ENCODE measurements around the gene SCN4B. TPM values are rescaled to one million over a fixed set of nuclear protein-coding genes. Genes with fewer than 3 reads are reported as not detected.

SCN4B gene
- total RNA-seq, 1 donor from 2014 or later: 1.9 TPM

- TF ChIP-seq CTCF (IDR thresholded peaks at IDR 0.05; ENCODE audit: unreplicated experiment): no peak
- Mint-ChIP-seq H3K4me1 (peaks cover 6% of the 10 kb centered on the region), H3K27ac (no peak overlapping the region), H3K27me3 (ENCODE audit: low read depth) (peaks cover 91% of the 10 kb centered on the region), H3K36me3 (no peaks in the 10 kb centered on the region), H3K9me3 (no peaks in the 10 kb centered on the region), H3K4me3 (no peak overlapping the region)
- no peak for DNase-seq (ENCODE audit: low spot score in 2 of 2, unreplicated experiment in 2 of 2)
Measured at GRCh38 chr11:118142809-118143208, 9.8 kb downstream of the SCN4B start.

GRCh38 chr11:118142081-118142480, 10.5 kb downstream of the SCN4B start:
- H3K27me3 Mint-ChIP-seq (ENCODE audit: low read depth): peaks cover 91% of the 10 kb centered on the region
- H3K4me3 Mint-ChIP-seq: no peak overlapping the region
- H3K4me1 Mint-ChIP-seq: no peaks in the 10 kb centered on the region
- no peak for TF ChIP-seq CTCF (IDR thresholded peaks at IDR 0.05; ENCODE audit: unreplicated experiment)
- no peaks in the 10 kb centered on the region for H3K36me3 Mint-ChIP-seq
- no peaks in the 10 kb centered on the region for H3K9me3 Mint-ChIP-seq
- DNase-seq (ENCODE audit: low spot score in 2 of 2, unreplicated experiment in 2 of 2): no peak
- H3K27ac Mint-ChIP-seq: no peak overlapping the region

GRCh38 chr11:118139578-118139977, 13.0 kb downstream of the SCN4B start:
- Mint-ChIP-seq H3K4me3 (no peak overlapping the region), H3K27me3 (ENCODE audit: low read depth) (peaks cover 88% of the 10 kb centered on the region), H3K27ac (no peak overlapping the region), H3K9me3 (no peaks in the 10 kb centered on the region), H3K4me1 (no peaks in the 10 kb centered on the region), H3K36me3 (no peaks in the 10 kb centered on the region)
- DNase-seq (ENCODE audit: low spot score in 2 of 2, unreplicated experiment in 2 of 2): no peak
- TF ChIP-seq CTCF (IDR thresholded peaks at IDR 0.05; ENCODE audit: unreplicated experiment): no peak

- no peak overlapping the region for H3K4me3 Mint-ChIP-seq
- DNase-seq (ENCODE audit: low spot score in 2 of 2, unreplicated experiment in 2 of 2): no peak
- H3K27ac Mint-ChIP-seq: no peak overlapping the region
- peaks cover 88% of the 10 kb centered on the region for H3K27me3 Mint-ChIP-seq (ENCODE audit: low read depth)
- no peaks in the 10 kb centered on the region for H3K36me3 Mint-ChIP-seq
- H3K4me1 Mint-ChIP-seq: no peaks in the 10 kb centered on the region
- TF ChIP-seq CTCF (IDR thresholded peaks at IDR 0.05; ENCODE audit: unreplicated experiment): no peak
- H3K9me3 Mint-ChIP-seq: no peaks in the 10 kb centered on the region
Measured at GRCh38 chr11:118138839-118139420, 13.7 kb downstream of the SCN4B start.

GRCh38 chr11:118136801-118137200, 15.8 kb downstream of the SCN4B start:
- Mint-ChIP-seq H3K27ac (no peak overlapping the region), H3K36me3 (no peaks in the 10 kb centered on the region), H3K4me3 (no peak overlapping the region), H3K27me3 (ENCODE audit: low read depth) (peaks cover 71% of the 10 kb centered on the region), H3K9me3 (no peaks in the 10 kb centered on the region), H3K4me1 (no peaks in the 10 kb centered on the region)
- no peak for TF ChIP-seq CTCF (IDR thresholded peaks at IDR 0.05; ENCODE audit: unreplicated experiment)
- DNase-seq (ENCODE audit: low spot score in 2 of 2, unreplicated experiment in 2 of 2): no peak

- no peak for DNase-seq (ENCODE audit: low spot score in 2 of 2, unreplicated experiment in 2 of 2)
- no peaks in the 10 kb centered on the region for H3K36me3 Mint-ChIP-seq
- H3K4me3 Mint-ChIP-seq: no peak overlapping the region
- no peak overlapping the region for H3K27ac Mint-ChIP-seq
- no peaks in the 10 kb centered on the region for H3K4me1 Mint-ChIP-seq
- H3K27me3 Mint-ChIP-seq (ENCODE audit: low read depth): peaks cover 67% of the 10 kb centered on the region
- TF ChIP-seq CTCF (IDR thresholded peaks at IDR 0.05; ENCODE audit: unreplicated experiment): no peak
- no peaks in the 10 kb centered on the region for H3K9me3 Mint-ChIP-seq
Measured at GRCh38 chr11:118136341-118136740, 16.3 kb downstream of the SCN4B start.
